ENCODE data around the gene ANKRD29.

DNA sequence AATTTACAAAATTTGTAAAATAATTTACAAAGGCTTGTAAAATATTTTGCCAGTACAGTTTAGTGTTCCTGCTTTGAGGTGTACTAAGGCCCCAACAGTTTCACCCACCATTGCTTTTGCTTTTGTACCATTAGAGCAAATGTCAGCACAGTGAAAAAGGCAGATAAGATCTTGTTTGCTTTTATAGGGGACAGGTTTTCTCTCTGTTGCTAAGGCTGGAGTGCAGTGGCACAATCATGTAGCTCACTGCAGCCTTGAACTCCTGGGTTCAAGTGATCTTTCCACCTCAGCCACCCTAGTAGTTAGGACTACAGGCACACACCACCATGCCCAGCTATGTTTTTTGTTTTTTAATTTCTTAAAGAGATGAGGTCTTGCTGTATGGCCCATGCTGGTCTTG lies 56.8 kb downstream of the ANKRD29 start:
- TF ChIP-seq, protein P1, sequence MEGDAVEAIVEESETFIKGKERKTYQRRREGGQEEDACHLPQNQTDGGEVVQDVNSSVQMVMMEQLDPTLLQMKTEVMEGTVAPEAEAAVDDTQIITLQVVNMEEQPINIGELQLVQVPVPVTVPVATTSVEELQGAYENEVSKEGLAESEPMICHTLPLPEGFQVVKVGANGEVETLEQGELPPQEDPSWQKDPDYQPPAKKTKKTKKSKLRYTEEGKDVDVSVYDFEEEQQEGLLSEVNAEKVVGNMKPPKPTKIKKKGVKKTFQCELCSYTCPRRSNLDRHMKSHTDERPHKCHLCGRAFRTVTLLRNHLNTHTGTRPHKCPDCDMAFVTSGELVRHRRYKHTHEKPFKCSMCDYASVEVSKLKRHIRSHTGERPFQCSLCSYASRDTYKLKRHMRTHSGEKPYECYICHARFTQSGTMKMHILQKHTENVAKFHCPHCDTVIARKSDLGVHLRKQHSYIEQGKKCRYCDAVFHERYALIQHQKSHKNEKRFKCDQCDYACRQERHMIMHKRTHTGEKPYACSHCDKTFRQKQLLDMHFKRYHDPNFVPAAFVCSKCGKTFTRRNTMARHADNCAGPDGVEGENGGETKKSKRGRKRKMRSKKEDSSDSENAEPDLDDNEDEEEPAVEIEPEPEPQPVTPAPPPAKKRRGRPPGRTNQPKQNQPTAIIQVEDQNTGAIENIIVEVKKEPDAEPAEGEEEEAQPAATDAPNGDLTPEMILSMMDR (IDR thresholded peaks at IDR 0.05): no peak
- no peak for TF ChIP-seq POLR2A (IDR thresholded peaks at IDR 0.05)

All from testis (tissue), 2 donors.